Fibroblast of the aortic adventitia (primary cell): ENCODE data around the gene ATG3. TPM values are rescaled to one million over a fixed set of nuclear protein-coding genes. Genes with fewer than 3 reads are reported as not detected.
"Not testable (repeated sequence)": the region's sequence is repeated elsewhere in the genome, so short reads cannot be mapped to it uniquely, and the experiment has no call there.

Experiments used
- DNase-seq: peaks from one replicate; pipeline ENCODE4 v3.0.0-alpha.2; 2010; ENCODE audit warnings: low read depth
- H3K4me3 ChIP-seq: 2 replicates; pipeline ENCODE4 v1.5.1; 2011; ENCODE audit warnings: low read depth, mild to moderate bottlenecking, control low read depth, low read length, moderate library complexity
- CTCF ChIP-seq: IDR thresholded peaks from 2 replicates; pipeline ENCODE4 v1.5.1; 2011; ENCODE audit warnings: mild to moderate bottlenecking, low read length, control low read depth, inconsistent platforms; ENCODE audit not compliant: insufficient read depth
- total RNA-seq: library from RNA; depleted of rRNA; stranded (reverse); fragments of >200 nt; gene quantifications from 2 replicates; pipeline ENCODE4 v1.2.3, GENCODE V29; 2012; ENCODE audit warnings: low replicate concordance

Gene ATG3
- total RNA-seq, 1 donor, result 90.4 TPM

- H3K4me3 ChIP-seq, result no peak overlapping the region
- DNase-seq, result no peak
- TF ChIP-seq CTCF, result no peak
These were observed 3.2 kb upstream of the ATG3 start for GRCh38 chr3:112564940-112565305.

- not testable (repeated sequence) for H3K4me3 ChIP-seq, DNase-seq
These were observed 2.6 kb upstream of the ATG3 start for GRCh38 chr3:112564247-112564939.

- no peak for TF ChIP-seq CTCF
- no peak for DNase-seq
- peak overlapping the region; percentile 99 for H3K4me3 ChIP-seq
These were observed 353 bp downstream of the ATG3 start for GRCh38 chr3:112561484-112561733.

GRCh38 chr3:112560721-112561483 lies 860 bp downstream of the ATG3 start:
- H3K4me3 ChIP-seq, result peak overlapping the region; percentile 99
- peak; percentile 85 for DNase-seq
- no peak for TF ChIP-seq CTCF

- peak overlapping the region; percentile 99 for H3K4me3 ChIP-seq
- no peak for TF ChIP-seq CTCF
- peak; percentile 28 for DNase-seq
These were observed 1.5 kb downstream of the ATG3 start for GRCh38 chr3:112560307-112560706.

GRCh38 chr3:112557976-112558375 lies 3.8 kb downstream of the ATG3 start:
- no peak for TF ChIP-seq CTCF
- DNase-seq, result no peak
- H3K4me3 ChIP-seq, result no peak overlapping the region

- no peak overlapping the region for H3K4me3 ChIP-seq
- DNase-seq, result no peak
- no peak for TF ChIP-seq CTCF
These were observed 6.1 kb downstream of the ATG3 start for GRCh38 chr3:112555535-112556170.
